ENCODE measurements around the gene XRN1. TPM values are rescaled to one million over a fixed set of nuclear protein-coding genes. Genes with fewer than 3 reads are reported as not detected.

The XRN1 gene
- total RNA-seq, 6 donors from 2014 or later = 34.1 to 60.5 (median 38.4) TPM

GRCh38 chr3:142460689-142461088 is 12.9 kb upstream of the XRN1 start:
- Histone ChIP-seq H3K4me3 (no peak overlapping the region), H3K27ac (no peak overlapping the region), H3K36me3 (peaks cover 0 to 41% (median 6%) of the 10 kb centered on the region in 4 donors), H3K27me3 (no peaks in the 10 kb centered on the region), H3K4me1 (no peaks in the 10 kb centered on the region), H3K9me3 (no peaks in the 10 kb centered on the region)
- ATAC-seq (ENCODE audit: low FRiP score in 2 of 2) (no peak), DNase-seq (no peak)
- 82 to 87% methylated on average over 3 of the region's 3 CpGs for WGBS, 2 donors
- TF ChIP-seq CTCF (IDR thresholded peaks at IDR 0.05) = no peak

- TF ChIP-seq POLR2A (IDR thresholded peaks at IDR 0.05) = no peak
- no peak for TF ChIP-seq EP300 (IDR thresholded peaks at IDR 0.05)
- TF ChIP-seq POLR2AphosphoS5 (IDR thresholded peaks at IDR 0.05) = no peak
- TF ChIP-seq CTCF (IDR thresholded peaks at IDR 0.05) = no peak
- 81 to 88% methylated on average over 2 of the region's 2 CpGs for whole genome bisulfite sequencing, 2 donors
- DNase-seq (no peak), ATAC-seq (ENCODE audit: low FRiP score in 2 of 2) (no peak)
- Histone ChIP-seq H3K4me1 (no peaks in the 10 kb centered on the region), H3K9me3 (no peaks in the 10 kb centered on the region), H3K27me3 (no peaks in the 10 kb centered on the region), H3K4me3 (no peak overlapping the region), H3K36me3 (peaks cover 0 to 41% (median 3%) of the 10 kb centered on the region in 4 donors), H3K27ac (no peak overlapping the region)
These were observed 12.1 kb upstream of the XRN1 start for GRCh38 chr3:142459929-142460328.

DNA sequence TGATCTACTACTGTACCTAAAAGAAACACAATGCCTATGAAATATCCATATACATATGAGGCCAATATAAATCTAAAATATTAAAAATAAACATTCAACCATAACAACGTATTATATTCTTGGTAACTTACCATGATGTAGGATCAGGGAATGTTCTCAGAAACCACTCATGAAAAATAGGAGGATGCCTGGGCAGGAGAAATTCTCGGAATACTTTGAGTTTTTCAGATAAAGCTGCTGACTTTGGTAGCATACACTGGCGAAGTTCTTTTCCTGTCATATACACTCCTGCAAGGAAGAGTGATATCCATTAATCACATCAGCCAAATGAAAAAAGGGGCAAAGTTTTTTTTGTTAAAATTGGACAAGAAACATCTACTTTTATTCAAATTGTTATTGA is 11.3 kb upstream of the XRN1 start:
- H3K36me3 ChIP-seq = peaks cover 0 to 41% (median 3%) of the 10 kb centered on the region in 4 donors
- WGBS, 2 donors = 92% methylated on average over 3 of the region's 3 CpGs
- ATAC-seq (ENCODE audit: low FRiP score in 2 of 2) = no peak

GRCh38 chr3:142450881-142451280 is 3.0 kb upstream of the XRN1 start:
- Histone ChIP-seq H3K36me3 (peaks cover 0 to 17% (median 3%) of the 10 kb centered on the region in 4 donors), H3K27ac (no peak overlapping the region), H3K27me3 (no peaks in the 10 kb centered on the region), H3K9me3 (no peaks in the 10 kb centered on the region), H3K4me1 (peaks cover 8 to 15% (median 14%) of the 10 kb centered on the region in 4 donors), H3K4me3 (no peak overlapping the region)
- no peak for ATAC-seq (ENCODE audit: low FRiP score in 2 of 2)
- 93 to 98% methylated on average over 5 of the region's 5 CpGs for WGBS, 2 donors
- no peak for DNase-seq
- no peak for TF ChIP-seq POLR2AphosphoS5 (IDR thresholded peaks at IDR 0.05)
- no peak for TF ChIP-seq POLR2A (IDR thresholded peaks at IDR 0.05)
- no peak for TF ChIP-seq CTCF (IDR thresholded peaks at IDR 0.05)
- TF ChIP-seq EP300 (IDR thresholded peaks at IDR 0.05) = no peak

More for the DNA sequence above, 11.3 kb upstream of the XRN1 start:
- Histone ChIP-seq H3K27me3 (no peaks in the 10 kb centered on the region), H3K27ac (no peak overlapping the region), H3K4me1 (no peaks in the 10 kb centered on the region), H3K9me3 (no peaks in the 10 kb centered on the region), H3K4me3 (no peak overlapping the region)
- no peak for DNase-seq
- TF ChIP-seq CTCF (IDR thresholded peaks at IDR 0.05) (no peak), POLR2AphosphoS5 (IDR thresholded peaks at IDR 0.05) (no peak), POLR2A (IDR thresholded peaks at IDR 0.05) (no peak), EP300 (IDR thresholded peaks at IDR 0.05) (no peak)

- H3K9me3 ChIP-seq = no peaks in the 10 kb centered on the region
- no peak overlapping the region for H3K4me3 ChIP-seq
- no peak for DNase-seq
- H3K27me3 ChIP-seq = no peaks in the 10 kb centered on the region
- H3K27ac ChIP-seq = no peak overlapping the region
- WGBS, 2 donors = 92 to 96% methylated on average over 3 of the region's 3 CpGs
- no peak for TF ChIP-seq POLR2AphosphoS5 (IDR thresholded peaks at IDR 0.05)
- no peak for TF ChIP-seq POLR2A (IDR thresholded peaks at IDR 0.05)
- TF ChIP-seq EP300 (IDR thresholded peaks at IDR 0.05) = no peak
- no peak for TF ChIP-seq CTCF (IDR thresholded peaks at IDR 0.05)
- ATAC-seq (ENCODE audit: low FRiP score in 2 of 2) = no peak
- H3K36me3 ChIP-seq = peaks cover 0 to 17% (median 3%) of the 10 kb centered on the region in 4 donors
- H3K4me1 ChIP-seq = peaks cover 14 to 21% (median 19%) of the 10 kb centered on the region in 4 donors
These were observed 2.4 kb upstream of the XRN1 start for GRCh38 chr3:142450189-142450588.
